Fibroblast of skin of scalp (primary cell): ENCODE data around the gene PHAX. TPM values are rescaled to one million over a fixed set of nuclear protein-coding genes. Genes with fewer than 3 reads are reported as not detected.
"Not testable (repeated sequence)": the region's sequence is repeated elsewhere in the genome, so short reads cannot be mapped to it uniquely, and the experiment has no call there.

ENCODE experiments used
- DNase-seq: peaks from one replicate; pipeline ENCODE4 v3.0.0-alpha.2; 2013
- polyA plus RNA-seq, 2 experiments: library from polyadenylated mRNA; unstranded; fragments of 120-200 nt; gene quantifications; one replicate each; pipeline ENCODE4 v1.2.1, GENCODE V29; 2013; ENCODE audit not compliant: insufficient read length in 2 of 2

PHAX gene, protein sequence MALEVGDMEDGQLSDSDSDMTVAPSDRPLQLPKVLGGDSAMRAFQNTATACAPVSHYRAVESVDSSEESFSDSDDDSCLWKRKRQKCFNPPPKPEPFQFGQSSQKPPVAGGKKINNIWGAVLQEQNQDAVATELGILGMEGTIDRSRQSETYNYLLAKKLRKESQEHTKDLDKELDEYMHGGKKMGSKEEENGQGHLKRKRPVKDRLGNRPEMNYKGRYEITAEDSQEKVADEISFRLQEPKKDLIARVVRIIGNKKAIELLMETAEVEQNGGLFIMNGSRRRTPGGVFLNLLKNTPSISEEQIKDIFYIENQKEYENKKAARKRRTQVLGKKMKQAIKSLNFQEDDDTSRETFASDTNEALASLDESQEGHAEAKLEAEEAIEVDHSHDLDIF
- polyA plus RNA-seq (2013, experiment 1 of 2; ENCODE audit: insufficient read length) = 57.8 TPM
- 63.4 TPM for polyA plus RNA-seq (2013, experiment 2 of 2; ENCODE audit: insufficient read length)

DNA sequence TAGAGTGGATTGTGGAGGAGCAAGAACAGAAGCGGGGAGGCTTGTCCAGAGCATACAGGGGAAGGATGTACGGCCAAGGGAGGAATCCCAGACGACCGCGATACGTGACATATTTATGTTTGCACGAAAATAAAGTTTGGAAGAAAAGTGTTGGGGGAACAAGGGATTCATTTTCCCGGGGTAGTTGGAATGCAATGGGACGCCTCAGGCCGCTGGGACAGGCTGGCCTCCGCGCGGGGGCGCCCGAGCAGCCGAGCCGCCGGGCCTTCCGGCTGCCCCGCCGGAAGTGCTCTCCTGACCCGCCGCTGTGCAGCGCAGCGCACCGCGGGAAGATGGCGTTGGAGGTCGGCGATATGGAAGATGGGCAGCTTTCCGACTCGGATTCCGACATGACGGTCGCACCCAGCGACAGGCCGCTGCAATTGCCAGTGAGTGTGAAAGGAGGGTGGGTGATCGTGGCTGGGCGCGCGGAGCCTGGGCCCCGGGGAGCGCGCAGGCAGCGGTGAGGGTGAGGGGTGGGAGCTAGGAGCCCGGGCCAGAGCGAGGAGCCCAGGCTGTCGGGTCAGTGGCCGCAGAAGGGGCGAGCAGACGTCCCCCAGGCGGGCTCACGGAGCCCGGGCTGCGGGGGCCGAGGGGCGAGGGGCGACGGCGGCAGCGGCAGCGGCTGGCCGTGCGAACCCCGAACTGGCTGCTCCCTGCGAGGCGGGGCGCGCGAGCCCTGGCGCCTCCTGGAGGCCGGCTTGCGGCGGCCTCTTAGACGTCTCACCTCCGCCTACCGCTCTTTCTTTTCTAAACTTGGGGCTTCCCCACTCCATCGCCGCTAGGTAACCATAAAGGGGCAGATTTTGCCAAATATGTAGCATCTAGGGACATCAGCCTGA is at the start of gene PHAX:
Gene PHAX, plus strand, starts transcription at position 317 of the 881 bp plus-strand sequence. Its CDS starts 16 bp downstream, at position 333.
- DNase-seq = peak; percentile 85

DNA sequence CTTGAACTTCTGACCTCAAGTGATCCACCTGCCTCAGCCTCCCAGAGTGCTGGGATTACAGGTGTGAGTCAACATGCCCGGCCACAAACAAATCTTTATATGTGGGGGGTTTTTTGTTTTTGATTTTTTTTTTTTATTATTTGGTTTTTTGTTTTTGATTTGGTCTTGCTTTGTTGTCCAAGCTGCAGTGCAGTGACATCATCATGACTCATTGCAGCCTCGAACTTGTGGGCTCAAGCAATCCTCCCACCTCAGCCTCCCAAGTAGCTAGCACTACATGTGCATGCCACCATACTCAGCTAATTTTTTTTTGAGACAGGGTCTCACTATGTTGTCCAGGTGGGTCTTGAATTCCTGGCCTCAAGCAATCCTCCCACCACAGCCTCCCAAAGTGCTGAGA is 48.1 kb upstream of the PHAX start:
- DNase-seq = no peak

DNA sequence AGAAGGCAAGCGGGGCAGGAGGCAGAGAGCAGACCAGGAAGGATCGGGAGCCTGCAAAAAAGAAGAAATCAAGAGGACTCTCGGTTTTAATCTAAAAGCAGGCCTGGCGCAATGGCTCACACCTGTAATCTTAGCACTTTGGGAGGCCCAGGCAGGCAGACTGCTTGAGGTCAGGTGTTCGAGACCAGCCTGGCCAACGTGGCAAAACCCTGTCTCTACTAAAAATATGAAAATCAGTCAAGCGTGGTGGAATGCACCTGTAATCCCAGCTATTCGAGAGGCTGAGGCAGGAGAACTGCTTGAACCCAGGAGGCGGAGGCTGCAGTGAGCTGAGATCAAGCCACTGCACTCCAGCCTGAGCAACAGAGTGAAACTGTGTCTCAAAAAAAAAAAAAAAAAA is 45.6 kb upstream of the PHAX start:
- not testable (repeated sequence) for DNase-seq

DNA sequence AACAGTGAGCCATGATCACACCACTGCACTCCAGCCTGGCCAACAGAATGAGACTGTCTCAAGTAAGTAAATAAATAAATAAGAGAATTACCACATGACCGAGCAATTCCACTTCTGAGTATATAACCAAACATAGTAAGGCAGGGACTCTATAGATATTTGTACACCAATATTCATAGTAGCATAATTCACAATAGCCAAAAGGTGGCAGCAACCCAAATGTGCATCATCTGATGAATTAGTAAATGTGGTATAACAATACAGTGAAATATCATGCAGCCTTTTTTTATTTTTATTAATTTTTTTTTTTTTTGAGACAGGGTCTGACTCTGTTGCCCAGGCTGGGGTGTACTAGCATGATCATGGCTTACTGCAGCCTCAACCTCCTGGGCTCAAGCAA is 38.8 kb upstream of the PHAX start:
- peak; percentile 19 for DNase-seq

DNA sequence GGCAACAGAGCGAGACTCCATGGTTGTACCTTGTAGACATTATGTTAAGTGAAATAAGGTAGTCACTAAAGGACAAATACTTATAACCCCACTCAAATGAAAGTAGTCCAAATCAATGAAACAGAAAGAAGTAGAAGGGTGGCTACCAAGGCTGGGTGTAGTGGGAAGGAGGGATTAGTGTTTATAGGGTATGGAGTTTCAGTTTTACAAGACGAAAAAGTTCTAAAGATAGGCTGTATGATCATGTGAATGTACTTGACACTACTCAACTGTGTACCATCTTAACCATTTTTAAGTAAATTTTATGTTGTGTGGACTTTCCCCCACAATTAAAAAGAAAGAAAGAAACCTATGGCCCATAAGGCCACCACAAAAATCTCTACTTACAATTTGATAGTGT is 37.9 kb upstream of the PHAX start:
- no peak for DNase-seq

DNA sequence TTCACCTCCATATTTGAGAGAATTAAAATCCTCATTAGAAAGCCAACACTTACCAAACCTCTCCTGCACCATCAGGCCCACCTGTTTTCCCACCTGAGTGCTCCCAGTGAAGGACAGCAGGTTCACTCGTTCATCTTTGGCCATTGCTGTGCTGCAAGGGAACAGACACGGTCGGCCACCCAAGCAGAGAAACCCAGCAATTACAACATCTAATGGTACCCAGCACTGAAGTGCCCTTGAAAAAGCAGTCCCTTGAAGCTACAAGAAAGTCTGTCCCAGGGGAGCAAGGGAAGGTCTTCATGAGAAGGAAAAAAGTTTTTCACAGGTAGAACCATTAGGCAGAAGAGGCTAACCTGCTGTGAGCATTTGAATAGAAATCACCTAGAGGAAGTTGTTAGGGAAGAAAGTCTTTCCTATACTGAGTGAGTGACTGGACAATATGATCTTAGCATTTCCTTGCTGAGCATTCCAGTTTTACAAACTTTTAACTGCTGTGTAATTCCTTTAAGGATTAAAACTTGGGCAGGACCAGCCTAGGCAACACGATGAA is 32.5 kb upstream of the PHAX start:
- no peak for DNase-seq

DNA sequence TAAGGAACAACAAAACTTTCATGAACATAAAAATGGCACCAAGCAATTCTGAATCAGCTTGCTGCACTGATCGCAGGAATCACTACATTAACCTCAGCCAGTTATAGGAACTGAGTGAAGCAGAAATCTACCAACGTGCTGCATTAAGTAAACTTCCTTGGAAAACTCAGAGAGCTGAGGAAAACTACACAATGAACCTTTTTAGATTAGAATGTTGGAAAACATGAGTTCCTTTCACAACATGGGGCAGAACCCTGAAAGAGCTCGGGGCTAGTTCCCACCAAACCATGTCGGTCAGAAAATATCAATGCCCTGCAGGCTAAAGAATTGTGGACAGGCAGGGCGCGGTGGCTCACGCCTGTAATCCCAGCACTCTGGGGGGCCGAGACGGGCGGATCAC is 25.1 kb upstream of the PHAX start:
- no peak for DNase-seq

DNA sequence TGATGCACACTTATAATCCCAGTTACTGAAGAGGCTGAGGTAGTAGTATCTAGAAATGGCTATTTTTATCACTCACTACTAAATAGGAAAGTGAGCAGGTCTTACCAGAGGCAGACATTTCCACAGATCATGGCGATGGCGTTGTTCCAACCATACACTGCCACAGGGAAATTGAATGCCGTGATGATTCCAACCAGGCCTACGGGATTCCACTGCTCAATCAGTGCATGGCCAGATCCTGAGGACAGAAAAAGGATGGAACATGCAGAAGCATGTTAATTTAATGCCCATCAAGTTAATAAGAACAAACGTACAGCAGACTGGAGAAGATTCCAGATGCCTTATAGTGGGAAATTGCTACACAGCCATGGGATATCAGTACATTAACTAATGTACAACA is 23.8 kb upstream of the PHAX start:
- no peak for DNase-seq

DNA sequence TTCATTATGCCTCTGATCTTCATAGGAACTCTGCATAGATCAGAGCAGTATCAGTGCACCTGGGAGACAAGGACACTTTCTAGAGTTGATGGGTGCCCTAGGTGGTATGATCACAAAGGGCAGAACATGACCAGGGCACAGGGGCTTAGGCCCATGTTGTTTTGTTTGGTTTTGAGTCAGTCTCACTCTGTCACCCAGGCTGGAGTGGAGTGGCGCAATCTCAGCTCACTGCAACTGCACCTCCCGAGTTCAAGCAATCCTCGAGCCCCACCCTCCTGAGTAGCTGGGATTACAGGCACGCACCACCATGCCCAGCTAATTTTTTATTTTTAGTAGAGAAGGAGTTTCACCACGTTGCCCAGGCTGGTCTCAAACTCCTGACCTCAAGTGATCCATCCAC is 23.3 kb upstream of the PHAX start:
- no peak for DNase-seq

DNA sequence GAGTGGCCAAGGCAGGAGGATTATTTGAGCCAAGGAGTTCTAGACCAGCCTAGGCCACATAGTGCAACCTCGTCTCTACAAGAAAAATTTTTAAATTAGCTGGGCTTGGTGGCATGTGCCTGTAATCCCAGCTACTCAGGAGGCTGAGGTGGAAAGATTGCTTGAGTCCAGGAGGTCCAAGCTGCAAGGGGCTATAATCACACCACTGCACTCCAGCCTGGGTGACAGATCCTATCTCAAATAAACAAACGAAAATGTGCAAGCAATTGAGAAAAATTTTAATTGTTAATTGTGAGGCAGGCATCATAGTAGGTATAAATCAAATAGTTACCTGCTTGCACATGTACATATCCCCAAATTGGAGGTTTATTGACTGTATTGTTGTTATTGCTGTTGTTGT is 21.0 kb upstream of the PHAX start:
- DNase-seq = no peak

DNA sequence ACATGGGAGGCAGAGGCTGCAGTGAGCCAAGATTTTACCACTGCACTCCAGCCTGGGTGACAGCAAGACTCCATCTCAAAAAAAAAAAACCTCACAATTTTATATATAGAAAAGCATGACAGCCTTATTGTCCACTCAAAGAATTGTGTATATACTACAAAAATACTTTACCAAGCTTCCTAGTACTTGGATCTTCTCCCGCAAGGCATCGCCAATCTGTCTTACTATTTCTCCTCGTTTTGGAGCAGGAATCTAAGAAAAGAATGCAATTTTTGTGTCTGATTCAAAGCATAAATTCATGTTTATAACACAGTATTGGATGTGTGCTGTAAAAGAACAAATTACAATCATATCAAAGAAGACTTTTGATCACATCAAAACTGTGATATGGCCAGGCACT is 17.0 kb upstream of the PHAX start:
- no peak for DNase-seq

DNA sequence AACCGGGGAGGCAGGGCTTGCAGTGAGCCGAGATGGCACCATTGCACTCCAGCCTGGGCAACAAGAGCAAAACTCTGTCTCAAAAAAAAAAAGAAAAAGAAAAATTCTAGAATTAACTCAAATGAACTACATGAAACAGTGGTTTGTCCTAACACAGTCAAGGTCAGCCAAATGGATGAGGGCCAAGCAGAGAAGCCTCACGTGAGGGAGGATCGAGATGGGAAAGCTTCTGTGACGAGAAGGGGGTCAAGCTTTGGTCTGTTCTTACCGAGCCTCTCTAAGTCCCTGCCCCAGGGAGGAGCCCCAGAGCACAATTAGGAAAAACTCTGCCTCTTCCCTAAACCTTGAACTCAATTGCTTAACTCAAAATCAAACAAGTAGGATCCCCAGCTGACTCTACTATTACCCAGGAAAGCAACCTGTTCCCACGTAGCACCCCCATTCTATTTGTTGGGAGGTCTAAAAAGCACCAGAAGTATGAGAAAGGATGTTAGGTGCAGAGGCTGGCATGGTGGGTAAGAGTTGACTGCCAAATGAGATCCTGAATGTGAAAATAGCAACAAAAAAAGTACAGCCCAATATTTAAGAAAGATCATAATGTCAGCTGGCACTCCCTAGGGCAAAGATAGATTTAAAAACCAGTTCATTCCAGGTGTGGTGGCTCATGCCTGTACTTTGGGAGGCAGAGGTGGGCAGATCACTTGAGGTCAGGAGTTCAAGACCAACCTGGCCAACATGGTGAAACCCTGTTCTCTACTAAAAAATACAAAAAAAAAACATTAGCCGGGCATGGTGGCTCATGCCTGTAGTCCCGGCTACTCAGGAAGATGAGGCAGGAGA is 13.0 kb upstream of the PHAX start:
- no peak for DNase-seq

DNA sequence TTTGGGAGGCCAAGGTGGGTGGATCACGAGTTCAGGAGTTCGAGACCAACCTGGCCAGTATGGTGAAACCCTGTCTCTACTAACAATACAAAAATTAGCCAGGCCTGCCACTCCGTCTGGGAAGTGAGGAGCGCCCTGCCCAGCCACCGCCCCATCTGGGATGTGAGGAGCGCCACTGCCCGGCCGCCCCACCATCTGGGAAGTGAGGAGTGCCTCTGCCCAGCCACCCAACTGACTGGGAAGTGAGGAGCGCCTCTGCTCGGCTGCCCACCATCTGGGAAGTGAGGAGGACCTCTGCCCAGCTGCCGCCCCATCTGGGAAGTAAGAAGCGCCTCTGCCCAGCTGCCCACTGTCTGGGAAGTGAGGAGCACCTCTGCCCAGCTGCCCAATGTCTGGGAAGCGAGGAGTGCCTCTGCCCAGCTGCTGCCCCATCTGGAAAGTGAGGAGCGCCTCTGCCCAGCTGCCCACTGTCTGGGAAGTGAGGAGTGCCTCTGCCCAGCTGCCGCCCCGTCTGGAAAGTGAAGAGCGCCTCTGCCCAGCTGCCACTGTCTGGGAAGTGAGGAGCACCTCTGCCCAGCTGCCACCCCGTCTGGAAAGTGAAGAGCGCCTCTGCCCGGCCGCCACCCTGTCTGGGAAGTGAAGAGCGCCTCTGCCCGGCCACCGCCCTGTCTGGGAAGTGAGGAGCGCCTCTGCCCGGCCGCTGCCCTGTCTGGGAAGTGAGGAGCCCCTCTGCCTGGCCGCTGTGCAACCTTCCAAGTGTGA is 11.0 kb upstream of the PHAX start:
- no peak for DNase-seq

DNA sequence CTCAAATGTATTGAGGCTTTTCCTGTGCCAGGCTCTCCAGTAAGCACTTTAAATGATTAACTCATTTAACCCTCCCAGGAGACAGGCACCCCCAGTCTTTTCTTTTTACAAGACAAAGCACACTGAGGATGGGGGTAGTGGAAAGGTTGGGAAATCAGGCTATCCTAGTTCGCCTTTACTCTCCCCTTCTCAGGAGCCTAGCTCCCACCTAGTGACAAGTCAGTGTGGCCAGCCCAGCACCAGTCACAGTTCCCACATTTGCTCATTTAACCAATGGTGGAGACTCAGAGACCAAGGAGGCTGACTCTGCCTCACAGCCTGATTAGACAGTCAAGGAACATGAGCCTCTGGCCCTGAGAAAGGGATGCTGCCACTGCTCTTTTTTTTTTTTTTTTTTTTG is 9.2 kb upstream of the PHAX start:
- DNase-seq = no peak

DNA sequence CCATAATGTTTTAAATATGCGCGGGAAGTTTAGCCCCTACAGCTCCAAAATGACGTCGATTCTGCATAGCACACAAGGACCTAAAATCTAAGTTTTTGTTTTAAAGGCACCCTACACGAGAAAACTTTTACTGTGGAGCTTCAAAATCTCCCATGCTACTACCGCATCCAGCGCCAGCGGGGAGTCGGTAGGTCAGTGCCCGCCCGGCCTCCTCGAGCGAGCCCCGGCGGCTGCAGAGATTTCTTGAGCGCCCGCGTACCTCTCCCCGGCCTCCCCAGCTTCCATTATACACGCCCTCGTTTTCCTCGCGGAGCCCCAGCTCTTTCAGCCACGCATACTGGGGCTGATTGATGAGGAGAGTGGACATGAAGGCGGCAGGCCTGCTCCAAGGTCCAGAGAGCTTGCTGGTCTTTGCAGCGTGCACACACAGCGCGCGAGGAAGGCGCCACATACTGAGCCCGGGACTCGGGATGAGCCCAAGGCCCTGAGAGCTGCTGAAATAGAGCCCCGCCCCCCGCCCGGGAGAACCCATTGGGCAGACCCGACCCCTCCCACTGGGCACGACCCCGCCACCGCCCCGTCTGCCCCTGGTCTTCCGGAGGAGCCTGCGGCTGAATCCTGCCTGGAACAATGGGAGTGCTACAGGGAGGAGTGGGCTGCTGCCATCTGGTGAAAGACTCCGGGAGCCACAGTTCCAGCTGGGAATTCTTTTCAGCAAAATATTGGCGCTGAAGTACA is 5.8 kb upstream of the PHAX start, which contains the start of gene ALDH7A1:
Gene ALDH7A1, minus strand, starts transcription at position 472 of the 738 bp plus-strand sequence. Its CDS starts 21 bp downstream, at position 451.
- DNase-seq = peak; percentile 98

DNA sequence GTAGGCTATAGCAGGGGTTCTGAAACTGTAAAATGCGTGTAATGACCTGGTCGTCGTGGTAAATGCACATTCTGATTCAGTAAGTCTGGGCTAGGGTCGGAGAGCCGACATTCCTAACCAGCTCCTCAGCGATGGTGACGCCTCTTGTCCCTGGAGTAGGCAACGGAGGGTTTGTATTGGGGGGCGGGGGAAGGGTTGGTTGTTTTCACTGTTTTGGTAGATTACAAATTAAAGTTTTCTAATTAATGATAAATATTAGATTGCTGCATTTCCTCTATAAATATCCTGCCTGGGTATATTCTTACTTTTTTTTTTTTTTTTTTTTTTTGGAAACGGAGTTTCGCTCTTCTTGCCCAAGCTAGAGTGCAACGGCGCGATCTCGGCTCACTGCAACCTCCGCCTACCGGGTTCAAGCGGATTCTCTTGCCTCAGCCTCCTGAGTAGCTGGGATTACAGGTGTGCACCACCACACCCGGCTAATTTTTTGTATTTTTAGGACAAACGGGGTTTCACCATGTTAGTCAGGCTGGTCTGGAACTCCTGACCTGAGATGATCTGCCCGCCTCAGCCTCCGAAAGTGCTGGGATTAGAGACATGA is 5.2 kb upstream of the PHAX start:
- no peak for DNase-seq

DNA sequence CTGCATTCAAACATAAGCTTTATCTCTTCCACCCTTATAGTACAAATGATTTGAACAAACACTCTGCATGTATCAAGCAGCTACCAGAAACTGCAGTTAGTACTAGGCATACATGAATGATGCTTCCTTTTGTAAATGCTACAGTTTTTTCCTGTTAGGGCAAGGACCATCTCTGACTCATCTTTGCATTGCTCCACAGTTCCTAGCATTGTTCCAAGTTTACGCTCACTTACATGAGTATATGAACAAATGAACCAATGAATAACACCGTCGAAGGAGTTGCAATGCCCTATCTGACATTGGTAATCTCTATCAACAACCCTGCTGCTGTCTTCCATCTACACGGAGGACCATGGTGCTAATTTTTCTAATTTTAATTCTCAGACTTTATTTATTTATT is 3.6 kb upstream of the PHAX start:
- peak; percentile 33 for DNase-seq

DNA sequence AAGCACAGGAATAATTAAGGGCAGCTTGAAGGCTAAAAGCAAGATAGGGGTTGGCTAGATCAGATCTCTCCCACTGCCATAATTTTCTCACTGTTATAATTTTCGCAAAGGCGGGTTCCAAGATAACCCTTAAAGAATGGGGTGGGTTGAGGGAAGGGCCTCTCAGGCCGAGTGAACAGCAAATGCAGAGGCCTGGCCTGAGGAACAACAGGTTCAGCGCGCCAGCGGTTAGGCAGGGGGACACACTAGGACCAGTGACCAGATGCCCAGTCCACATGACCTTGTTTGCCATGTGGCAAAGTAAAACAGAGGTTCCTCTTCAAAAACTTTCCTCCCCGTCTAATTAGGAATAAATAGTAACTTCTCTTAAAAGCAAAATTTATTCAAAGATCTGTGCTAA is 1.2 kb upstream of the PHAX start:
- DNase-seq = no peak

DNA sequence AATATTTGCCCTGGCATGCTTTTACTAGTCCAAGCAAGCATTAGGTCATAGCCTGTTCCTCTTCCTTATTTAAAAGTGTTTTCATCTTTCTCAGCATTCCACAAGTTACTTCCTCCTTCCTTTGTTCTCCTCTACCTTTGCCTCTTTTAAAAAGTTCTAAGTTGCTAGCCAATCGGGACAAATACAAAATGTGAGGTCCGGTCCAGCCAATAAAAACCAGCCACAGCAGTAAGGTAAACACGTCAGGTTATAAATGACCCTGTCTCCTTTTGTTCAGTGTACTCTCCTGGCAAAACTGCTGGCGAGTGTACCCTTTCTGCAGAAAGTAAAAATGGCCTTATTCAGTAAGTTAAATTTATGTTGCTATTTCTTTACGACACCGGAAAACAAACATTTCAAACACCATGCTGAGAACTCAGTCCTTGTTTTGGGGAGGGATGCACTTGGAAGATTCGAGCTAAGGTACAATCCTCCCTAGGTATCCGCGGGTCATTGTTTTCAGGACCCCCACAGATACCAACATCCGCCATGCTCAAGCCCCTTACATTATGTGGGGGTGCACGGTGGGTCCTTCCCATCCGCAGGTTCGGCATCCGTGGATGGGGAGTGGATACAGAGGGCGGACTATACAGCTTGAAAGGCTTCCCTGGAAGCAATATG is 646 bp upstream of the PHAX start:
- DNase-seq = not testable (repeated sequence)
